SIG-M5 treated with dmso at 0.1 percent for 504 hours (cell line): ENCODE data around the gene LSM11.
"Not testable (repeated sequence)": the region's sequence is repeated elsewhere in the genome, so short reads cannot be mapped to it uniquely, and the experiment has no call there.

ENCODE experiments used
- DNase-seq: peaks from one replicate; lab custom pipeline; 2025; ENCODE audit not compliant: unreplicated experiment; lab: John Stamatoyannopoulos, UW

LSM11 gene

DNA sequence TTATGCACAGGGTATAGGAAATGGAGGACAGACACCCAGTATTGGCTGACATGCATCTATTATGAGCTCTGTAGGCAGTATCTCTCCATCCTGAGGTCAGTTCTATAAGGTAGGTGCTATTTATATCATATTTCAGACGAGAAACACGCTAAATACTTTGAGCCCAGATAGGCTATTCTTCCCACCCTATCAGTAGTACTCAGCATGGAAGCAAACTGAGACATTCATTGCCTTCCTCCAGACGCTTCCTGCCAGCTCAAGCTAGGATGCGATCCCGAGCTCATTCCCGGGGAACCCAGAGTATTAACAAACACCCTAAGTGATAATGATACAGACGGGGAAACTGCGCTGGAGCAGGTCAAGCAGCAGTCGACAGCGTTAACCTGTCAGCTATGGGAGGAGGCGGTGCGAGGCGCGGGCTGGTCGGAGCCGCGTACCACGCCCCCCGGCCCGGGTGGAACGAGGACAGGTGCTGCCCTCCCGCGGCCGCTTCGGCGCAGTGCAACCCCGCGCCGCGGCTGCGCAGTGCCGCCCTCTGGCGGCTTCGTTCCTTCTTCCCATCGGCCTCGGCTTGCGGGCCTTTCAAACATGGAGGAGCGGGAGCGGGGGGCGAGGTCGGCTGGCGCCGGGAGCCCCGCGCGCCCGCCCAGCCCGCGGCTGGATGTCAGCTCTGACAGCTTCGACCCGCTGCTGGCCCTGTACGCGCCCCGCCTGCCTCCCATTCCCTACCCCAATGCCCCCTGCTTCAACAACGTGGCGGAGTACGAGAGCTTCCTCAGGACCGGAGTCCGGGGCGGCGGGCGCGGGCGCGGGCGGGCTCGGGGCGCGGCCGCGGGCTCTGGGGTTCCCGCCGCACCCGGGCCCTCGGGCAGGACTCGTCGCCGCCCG, at the start of gene LSM11:
Gene LSM11, plus strand, starts transcription at position 550 of the 888 bp plus-strand sequence. Its CDS starts 39 bp downstream, at position 589.
- peak; percentile 81 for DNase-seq

- DNase-seq = not testable (repeated sequence)
Observed at GRCh38 chr5:157693816-157694215, 49.7 kb upstream of the LSM11 start.

DNA sequence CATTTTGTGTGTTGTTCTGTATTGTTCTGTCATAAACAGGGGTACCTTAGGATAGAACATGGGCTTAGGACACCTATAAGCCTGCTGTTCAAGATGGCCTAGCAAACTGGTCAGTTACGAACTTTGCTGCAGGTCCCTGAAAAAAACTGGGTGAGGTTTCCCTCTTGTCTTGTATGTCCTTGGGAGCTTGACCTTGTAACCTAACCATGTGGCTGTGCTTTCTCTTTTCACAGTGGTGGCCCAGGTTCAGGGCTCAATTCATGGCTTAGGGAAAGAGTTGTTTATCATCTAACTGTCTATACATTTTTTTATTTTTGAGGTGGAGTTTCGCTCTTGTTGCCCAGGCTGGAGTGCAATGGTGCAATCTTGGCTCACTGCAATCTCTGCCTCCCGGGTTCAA, 47.4 kb upstream of the LSM11 start:
- DNase-seq = not testable (repeated sequence)

DNA sequence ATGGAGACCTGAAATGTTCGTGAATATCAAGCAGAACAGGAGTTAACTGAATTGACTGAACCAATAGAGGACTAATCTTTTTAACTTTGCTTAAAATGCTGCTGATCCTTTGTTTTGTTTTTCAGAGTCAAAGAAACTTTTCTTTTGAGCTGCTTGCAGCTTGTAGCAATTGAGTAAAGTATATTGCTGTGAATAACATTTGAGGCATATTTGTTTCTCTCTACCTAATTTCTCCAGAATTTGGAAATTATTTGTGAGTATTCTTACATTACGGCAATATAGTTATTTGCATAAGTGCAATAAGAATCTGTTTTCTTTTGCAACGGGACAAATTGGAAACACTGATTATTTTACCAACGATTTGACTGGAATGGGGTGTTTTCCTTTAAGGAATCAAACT, 44.8 kb upstream of the LSM11 start:
- DNase-seq = not testable (repeated sequence)

GRCh38 chr5:157703736-157704135, 39.8 kb upstream of the LSM11 start:
- no peak for DNase-seq

DNA sequence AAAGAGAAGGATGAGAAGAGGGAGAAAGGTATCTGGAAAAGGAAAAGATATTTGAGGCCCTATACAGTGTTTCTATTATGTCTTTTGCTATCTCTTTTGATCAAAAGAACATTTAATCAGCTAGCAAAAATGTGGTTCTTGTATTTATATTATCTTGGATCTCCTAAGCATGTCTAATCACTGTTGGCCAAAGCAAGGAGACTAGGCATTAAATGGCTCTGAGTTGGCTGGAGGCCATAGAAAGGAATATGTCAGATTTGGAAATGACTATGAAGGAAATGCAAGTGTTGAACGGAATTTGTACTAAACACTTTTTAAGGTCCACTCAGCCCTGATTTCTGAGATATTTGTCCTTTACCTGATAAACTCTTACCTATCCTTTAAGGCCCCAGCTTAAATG, 34.6 kb upstream of the LSM11 start:
- no peak for DNase-seq

DNA sequence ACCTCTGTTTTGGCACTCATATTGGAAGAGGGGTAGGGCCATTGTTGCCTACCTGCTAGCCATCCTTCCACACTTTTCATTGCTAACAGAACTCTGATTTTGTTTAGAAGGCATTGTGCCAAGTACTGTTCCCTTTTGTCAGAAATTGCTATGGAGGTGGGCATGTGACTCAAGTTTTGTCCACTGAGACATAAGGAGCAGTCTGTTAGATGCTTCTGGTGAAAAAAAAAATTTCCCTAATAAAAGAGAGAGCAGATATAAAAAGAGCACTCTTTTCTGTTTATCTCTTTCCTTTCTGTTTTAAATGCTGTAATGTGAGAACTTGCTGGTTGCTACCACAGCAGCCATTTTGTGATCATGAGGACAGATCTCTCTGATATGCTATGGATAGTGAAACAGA, 34.2 kb upstream of the LSM11 start:
- no peak for DNase-seq

- DNase-seq = no peak
Observed at GRCh38 chr5:157710431-157710830, 33.1 kb upstream of the LSM11 start.

DNA sequence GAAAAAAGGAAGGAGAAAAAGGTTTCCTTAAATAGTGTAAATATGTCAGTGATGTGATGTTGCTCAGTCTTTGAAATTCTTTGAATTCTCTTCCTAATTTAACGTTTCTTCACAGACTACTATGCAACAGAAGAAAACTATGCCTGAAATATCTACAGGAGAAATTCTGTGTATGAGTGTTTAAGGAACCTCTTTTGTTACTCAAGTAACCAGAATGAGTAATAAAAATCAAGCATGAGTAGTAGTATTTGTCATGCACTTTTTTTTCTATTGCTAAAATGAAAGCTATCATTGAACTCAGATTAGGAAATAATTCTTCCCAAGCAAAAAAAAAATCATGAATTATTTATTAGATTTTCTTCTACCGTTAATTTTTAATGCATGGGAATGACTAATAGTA, 32.6 kb upstream of the LSM11 start:
- no peak for DNase-seq

DNA sequence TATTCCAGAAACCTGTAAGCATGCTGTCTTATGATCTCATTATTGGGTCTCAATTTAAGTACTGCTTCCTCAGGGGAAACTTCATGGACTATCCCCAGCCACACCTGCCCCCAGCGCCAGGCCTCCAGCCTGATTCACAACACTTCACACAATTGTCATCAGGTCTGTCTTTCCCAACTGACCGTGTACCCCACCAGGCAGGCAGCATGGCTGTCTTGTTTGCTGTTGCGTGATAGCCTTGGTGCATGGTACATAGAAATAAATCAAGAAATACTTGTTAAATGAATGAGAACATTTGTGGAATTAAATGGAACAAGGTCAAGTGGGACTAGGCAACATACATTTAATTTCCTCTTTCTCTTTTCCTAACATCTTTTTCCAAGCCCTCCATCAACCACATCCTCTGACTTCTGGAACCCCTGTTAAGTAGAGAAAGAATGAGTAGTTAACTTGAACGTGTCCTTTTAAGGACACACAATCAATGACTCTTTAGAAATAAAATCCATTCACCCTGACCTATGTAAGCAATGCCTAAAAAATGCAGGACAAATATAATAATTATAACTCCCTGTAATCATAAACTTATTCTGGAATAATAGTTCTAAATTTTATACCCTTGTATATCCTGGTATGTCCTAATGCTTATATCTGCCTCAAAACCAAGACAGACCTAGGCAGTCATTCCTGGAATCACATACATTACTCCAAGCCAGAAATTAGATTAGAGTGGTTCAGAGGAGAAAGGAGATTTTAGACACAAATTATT, 29.5 kb upstream of the LSM11 start:
- no peak for DNase-seq

DNA sequence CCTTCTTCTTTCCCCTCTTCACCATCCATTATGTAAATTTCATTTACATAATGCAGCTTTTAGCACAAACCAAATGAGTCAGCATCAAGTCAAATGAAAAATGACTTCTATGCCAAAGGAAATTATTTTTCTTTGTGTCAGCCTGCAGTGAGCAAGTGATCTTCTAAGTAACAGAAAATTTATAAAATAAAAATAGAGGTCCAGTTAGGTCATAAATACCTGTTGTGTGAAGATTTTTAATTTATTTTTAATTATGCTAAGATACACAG, 29.0 kb upstream of the LSM11 start:
- DNase-seq = no peak

- peak; percentile 32 for DNase-seq
Observed at GRCh38 chr5:157718519-157718918, 25.0 kb upstream of the LSM11 start.

- no peak for DNase-seq
Observed at GRCh38 chr5:157719245-157719644, 24.3 kb upstream of the LSM11 start.

GRCh38 chr5:157721159-157721558, 22.4 kb upstream of the LSM11 start:
- DNase-seq = no peak

- not testable (repeated sequence) for DNase-seq
Observed at GRCh38 chr5:157722895-157723294, 20.6 kb upstream of the LSM11 start.

GRCh38 chr5:157726607-157727006, 16.9 kb upstream of the LSM11 start:
- not testable (repeated sequence) for DNase-seq

DNA sequence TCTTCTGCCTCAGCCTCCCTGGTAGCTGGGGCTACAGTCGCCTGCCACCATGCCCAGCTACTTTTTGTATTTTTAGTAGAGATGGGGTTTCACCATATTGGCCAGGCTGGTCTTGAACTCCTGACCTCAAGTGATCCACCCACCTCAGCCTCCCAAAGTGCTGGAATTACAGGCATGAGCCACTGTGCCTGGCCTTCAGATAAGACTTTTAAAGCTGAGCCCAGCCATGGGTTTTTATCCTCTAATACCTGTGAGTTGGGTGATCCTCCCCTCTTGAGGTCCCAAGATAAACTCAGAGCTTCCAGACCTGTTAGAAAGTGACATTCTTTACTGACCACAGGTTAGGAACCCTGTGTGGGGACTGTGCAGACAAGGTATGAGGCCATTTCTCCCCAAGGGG, 15.7 kb upstream of the LSM11 start:
- not testable (repeated sequence) for DNase-seq

DNA sequence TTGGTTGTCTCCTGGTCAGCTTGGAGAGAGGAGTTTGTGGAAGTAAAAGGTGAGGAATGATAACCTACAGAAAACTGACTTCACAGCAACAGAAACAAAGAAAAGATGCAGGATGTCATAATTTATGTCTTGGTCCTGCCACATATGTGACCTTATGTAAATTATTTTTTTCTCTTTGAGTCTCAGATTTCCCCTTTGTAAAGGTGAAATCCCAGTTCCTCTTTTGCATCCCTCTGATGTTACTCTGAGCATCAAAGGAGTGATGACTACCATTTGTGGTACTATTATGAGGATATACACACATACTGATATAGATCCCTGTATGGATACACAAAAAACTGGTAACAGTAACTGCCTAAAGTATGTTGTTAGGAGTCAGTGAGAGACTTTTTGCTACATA, 13.7 kb upstream of the LSM11 start:
- no peak for DNase-seq

DNA sequence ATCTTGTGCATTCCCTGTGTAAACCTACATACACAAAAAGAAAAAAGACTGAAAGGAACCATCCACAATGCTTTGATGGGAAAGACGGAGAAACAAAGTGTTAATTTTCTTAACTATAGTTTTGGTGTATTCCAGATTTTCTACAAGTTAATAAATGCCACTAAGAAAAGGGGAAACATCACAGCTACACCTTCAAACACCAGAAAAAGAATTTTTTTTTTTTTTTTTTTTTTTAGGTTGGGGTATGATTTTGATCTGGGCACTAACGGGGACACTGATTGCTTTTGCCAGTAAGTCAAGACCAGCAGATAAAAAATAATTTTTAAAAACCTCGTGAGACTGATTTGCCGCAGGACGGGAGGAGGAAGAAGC, 12.6 kb upstream of the LSM11 start:
- DNase-seq = no peak

DNA sequence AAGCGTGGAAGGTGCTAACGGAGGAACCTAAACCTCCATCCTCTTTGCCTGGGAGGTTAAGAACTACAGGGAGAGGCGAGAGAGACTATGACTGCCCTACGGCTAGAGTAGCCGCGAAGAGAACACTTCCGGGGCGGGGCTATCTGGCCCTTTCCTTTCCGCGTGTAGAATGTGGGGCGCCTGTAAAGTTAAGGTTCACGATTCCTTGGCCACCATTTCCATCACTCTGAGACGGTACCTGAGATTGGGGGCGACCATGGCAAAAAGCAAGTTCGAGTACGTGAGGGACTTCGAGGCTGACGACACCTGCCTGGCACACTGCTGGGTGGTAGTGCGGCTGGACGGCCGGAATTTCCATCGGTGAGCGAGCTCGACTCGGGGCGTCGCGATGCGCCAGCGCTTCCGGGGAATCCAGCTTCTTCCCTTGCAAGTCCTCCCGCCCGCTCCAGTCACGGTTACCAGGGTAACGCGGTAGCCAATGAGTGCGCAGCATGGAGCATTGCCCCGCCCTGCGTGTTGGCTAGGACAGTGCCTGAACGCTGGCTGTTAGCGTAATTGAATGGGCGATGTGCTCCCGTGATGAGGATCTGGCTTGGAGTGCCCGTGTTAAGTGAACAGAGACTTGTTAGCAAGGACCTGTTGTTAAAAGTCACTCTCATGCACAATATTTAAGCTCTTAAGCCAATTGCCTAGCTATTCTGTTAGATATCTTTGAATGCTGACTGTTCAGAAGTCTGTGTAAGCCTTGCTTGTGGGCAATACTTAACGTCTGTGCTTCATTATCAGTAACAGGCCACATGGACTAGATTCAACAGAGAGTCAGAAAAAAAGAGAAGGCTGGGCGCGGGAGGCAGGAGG, 12.0 kb upstream of the LSM11 start, which contains the start of gene THG1L:
Gene THG1L, plus strand, starts transcription at position 149 of the 858 bp plus-strand sequence. Its CDS starts 21 bp downstream, at position 170.
- DNase-seq = peak; percentile 95

DNA sequence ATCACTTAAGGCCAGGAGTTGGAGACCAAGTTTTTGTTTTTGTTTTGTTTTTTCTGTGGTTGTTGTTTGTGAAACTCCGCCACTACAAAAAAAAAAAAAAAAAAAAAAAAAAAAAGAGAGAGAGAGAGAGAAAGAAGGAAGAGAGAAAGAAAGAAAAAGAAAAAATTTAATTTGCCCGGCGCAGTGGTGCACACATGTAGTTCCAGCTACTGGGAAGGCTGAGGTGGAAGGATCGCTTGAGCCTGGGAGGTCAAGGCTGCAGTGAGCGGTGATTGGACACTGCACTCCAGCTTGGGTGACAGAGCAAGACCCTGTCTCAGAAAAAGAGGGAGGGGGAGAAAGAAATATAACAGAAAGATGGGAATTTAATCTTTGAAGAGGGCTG, 11.4 kb upstream of the LSM11 start:
- no peak for DNase-seq
